ENCODE results near the gene ITGA11. TPM values are rescaled to one million over a fixed set of nuclear protein-coding genes. Genes with fewer than 3 reads are reported as not detected.
A peak's percentile ranks its signal among the peaks of the same experiment; 100 is the strongest.

ITGA11 gene
- total RNA-seq, 1 donor from 2014 or later = 0.22 TPM

- peaks cover 35% of the 10 kb centered on the region for H3K4me1 Mint-ChIP-seq (ENCODE audit: low read depth, unreplicated experiment)
- no peak for DNase-seq
- H3K27ac Mint-ChIP-seq (ENCODE audit: unreplicated experiment) = no peak overlapping the region
- no peaks in the 10 kb centered on the region for H3K36me3 Mint-ChIP-seq (ENCODE audit: unreplicated experiment)
- H3K4me3 Mint-ChIP-seq (ENCODE audit: unreplicated experiment) = no peak overlapping the region
- no peak for TF ChIP-seq CTCF (IDR thresholded peaks at IDR 0.05; ENCODE audit: partially characterized antibody, unreplicated experiment)
- H3K9me3 Mint-ChIP-seq (ENCODE audit: unreplicated experiment) = peaks cover 2% of the 10 kb centered on the region
- peaks cover 11% of the 10 kb centered on the region for H3K27me3 Mint-ChIP-seq (ENCODE audit: unreplicated experiment)
These were observed 118.2 kb downstream of the ITGA11 start for GRCh38 chr15:68313501-68314410.

GRCh38 chr15:68312701-68313204 is 119.2 kb downstream of the ITGA11 start:
- TF ChIP-seq CTCF (IDR thresholded peaks at IDR 0.05; ENCODE audit: partially characterized antibody, unreplicated experiment) = no peak
- no peak for DNase-seq
- Mint-ChIP-seq H3K9me3 (ENCODE audit: unreplicated experiment) (peaks cover 2% of the 10 kb centered on the region), H3K4me3 (ENCODE audit: unreplicated experiment) (peak overlapping the region; percentile 63), H3K27me3 (ENCODE audit: unreplicated experiment) (peaks cover 11% of the 10 kb centered on the region), H3K4me1 (ENCODE audit: low read depth, unreplicated experiment) (peaks cover 36% of the 10 kb centered on the region), H3K27ac (ENCODE audit: unreplicated experiment) (peak overlapping the region; percentile 68), H3K36me3 (ENCODE audit: unreplicated experiment) (no peaks in the 10 kb centered on the region)

GRCh38 chr15:68311859-68312557 is 120.0 kb downstream of the ITGA11 start:
- no peaks in the 10 kb centered on the region for H3K36me3 Mint-ChIP-seq (ENCODE audit: unreplicated experiment)
- no peak overlapping the region for H3K4me3 Mint-ChIP-seq (ENCODE audit: unreplicated experiment)
- H3K27me3 Mint-ChIP-seq (ENCODE audit: unreplicated experiment) = peaks cover 11% of the 10 kb centered on the region
- peaks cover 3% of the 10 kb centered on the region for H3K9me3 Mint-ChIP-seq (ENCODE audit: unreplicated experiment)
- H3K4me1 Mint-ChIP-seq (ENCODE audit: low read depth, unreplicated experiment) = peaks cover 40% of the 10 kb centered on the region
- DNase-seq = no peak
- TF ChIP-seq CTCF (IDR thresholded peaks at IDR 0.05; ENCODE audit: partially characterized antibody, unreplicated experiment) = no peak
- H3K27ac Mint-ChIP-seq (ENCODE audit: unreplicated experiment) = no peak overlapping the region

GRCh38 chr15:68311464-68311835 is 120.5 kb downstream of the ITGA11 start:
- TF ChIP-seq CTCF (IDR thresholded peaks at IDR 0.05; ENCODE audit: partially characterized antibody, unreplicated experiment) = no peak
- no peak overlapping the region for H3K4me3 Mint-ChIP-seq (ENCODE audit: unreplicated experiment)
- peaks cover 37% of the 10 kb centered on the region for H3K4me1 Mint-ChIP-seq (ENCODE audit: low read depth, unreplicated experiment)
- peaks cover 3% of the 10 kb centered on the region for H3K9me3 Mint-ChIP-seq (ENCODE audit: unreplicated experiment)
- peaks cover 10% of the 10 kb centered on the region for H3K27me3 Mint-ChIP-seq (ENCODE audit: unreplicated experiment)
- H3K36me3 Mint-ChIP-seq (ENCODE audit: unreplicated experiment) = no peaks in the 10 kb centered on the region
- no peak for DNase-seq
- no peak overlapping the region for H3K27ac Mint-ChIP-seq (ENCODE audit: unreplicated experiment)
